ENCODE measurements around the gene COL5A1.

- TF ChIP-seq EZH2phosphoT487 (IDR thresholded peaks at IDR 0.05) (no peak), CTCF (IDR thresholded peaks at IDR 0.05) (no peak)
Measured at GRCh38 chr9:134712926-134713325, 71.3 kb downstream of the COL5A1 start.
